Left renal pelvis (tissue), 4 donors: Measurements from ENCODE around the gene CAMTA1. TPM values are rescaled to one million over a fixed set of nuclear protein-coding genes. Genes with fewer than 3 reads are reported as not detected.
A peak's percentile ranks its signal among the peaks of the same experiment; 100 is the strongest.

Experiments used
- DNase-seq, 4 donors: peaks; one replicate each; pipeline ENCODE4 v3.0.0-alpha.2; 2013; ENCODE audit warnings: low read depth in 4 of 4, low spot score in 3 of 4
- polyA plus RNA-seq, 4 donors: library from polyadenylated mRNA; unstranded; fragments of 120-200 nt; gene quantifications; one replicate each; pipeline ENCODE4 v1.2.1, GENCODE V29; 2013; ENCODE audit not compliant: insufficient read length in 4 of 4

Gene CAMTA1
- polyA plus RNA-seq, 4 donors, result 50.7 to 99.9 (median 87.8) TPM

DNA sequence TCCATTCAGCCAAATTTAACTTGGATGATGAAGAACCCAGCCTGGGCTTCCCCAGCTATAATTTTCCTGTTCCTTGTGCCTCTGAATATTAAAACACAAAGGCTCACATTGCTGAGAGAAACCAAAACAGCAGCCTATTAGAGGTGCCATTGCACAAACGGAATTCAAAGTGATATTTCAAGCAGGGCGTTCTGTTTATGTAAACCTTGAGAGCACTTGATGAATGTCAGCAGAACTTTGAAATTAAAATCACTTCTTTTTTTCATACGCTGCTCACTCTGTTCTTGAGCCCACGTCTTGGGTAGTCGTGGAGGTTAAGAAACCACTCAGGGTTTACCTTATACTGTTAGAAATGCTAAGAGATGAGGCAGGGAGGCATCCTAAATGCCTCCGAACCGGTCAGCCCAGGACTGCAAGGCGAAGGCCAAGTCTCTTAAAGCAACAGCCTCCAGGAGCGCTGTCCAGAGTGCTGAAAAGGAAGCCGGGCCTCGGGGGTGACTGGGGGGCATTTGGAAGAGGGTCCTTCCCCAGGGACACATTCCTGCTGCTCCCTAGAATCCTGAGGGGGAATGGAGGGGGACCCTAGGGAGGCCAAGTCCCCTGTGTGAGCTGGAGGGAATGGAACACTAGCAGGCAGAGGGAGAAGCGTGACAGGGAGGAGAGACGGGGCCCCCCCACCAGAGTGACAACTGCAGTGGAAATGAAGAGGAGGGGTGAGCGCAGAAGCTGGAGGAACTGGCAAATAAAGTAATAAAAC lies 831.0 kb downstream of the CAMTA1 start:
- peak in 3 of 4 donors; percentile 33 to 55 (median 51) for DNase-seq

DNA sequence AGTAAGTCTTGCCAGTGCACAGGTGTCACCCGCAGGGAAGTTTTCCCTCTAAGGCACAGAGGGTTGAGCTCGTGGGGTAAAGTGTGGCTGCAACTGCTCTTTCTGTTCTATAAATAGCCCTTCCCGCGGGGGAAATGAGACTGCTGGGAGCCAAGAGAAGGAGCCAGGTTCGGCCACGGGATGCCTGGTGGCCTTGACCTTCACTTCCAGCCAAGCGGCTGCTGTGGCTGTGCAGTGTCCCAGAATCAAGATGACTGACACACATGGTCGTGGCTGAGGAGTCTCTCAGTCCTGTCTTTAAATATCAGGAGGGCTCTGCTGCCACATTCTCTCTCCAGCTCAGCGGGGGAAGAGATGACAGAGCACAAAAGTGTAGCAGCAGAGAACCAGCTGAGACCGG lies 831.7 kb downstream of the CAMTA1 start:
- DNase-seq, result no peak

DNA sequence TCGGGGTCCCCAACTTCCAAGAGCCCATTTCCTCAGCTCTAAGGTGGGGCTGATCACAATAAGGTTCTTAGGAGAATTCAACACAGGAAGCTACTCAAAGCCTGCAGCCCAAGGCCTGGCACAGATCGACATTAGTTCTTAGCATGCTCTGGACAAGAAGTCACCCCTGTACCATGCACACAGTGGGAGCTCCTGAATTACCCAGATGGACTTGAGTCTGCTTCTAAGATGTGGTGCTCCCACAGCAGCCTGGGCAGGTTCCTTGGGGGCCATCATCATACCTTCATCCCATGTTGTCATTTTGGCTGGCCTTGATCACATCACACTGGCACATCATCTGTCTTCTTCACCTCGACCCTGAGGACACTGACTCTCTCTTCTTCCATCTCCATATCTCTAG lies 832.6 kb downstream of the CAMTA1 start:
- no peak for DNase-seq

DNA sequence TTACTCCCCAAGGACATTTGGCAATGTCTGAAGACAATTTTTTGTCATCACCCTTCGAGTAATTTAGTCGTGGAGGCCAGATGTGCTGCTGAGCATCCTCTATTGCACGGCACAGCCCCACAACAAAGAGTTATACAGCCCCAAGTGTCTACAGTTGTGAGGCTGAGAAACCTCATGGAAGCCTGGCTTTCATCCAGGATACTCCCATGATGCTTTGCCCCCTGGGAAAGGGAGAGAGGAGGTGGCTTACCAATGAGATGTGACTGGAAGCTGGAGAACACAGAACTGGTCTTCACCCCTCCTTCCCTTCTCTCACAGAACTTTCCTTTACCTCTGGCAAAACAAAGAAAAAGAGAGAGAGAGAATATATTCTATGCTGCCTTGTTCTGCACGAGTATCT lies 834.9 kb downstream of the CAMTA1 start:
- no peak for DNase-seq

DNA sequence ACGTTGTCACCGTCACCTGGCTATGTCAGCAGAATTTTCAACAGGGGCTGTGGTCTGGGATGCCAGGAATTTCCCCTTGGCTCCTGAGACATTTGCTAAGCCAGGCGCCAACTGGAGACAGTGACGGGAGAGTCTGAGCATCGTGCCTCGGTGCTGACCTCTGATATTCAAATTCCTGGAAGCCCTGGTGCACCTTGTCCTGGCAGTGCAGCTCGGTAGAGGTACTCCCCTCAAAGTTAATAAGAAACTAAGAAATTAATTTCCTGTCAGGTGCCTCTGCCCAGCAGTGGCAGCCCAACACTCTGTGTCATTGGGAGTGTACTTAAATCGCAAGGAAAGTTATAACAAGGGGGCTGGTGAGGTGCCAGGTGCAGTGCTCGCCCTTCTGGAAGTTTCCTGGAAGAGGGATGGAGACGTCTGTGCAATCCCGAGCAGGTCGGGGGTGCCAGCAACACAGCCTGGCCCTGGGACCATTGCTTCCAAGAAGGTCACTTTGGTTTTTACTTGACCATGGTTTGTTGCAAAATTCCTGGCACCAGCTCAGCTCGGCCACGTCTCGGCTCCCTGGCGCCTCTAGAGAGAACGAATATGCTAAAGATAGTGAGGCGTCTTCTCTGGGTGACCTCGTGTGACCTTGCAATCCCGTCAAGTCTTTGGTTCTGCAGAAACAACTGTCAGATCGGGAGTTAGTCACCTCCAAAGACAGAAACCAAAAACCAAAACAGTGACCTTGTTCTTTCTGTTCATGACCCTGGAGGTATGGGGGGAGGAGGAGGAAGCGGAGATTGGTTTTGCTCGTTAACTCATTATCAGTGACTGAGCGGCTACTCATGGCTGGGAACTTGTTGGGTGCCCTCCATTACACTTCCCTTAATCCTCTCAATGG lies 836.3 kb downstream of the CAMTA1 start:
- no peak for DNase-seq

DNA sequence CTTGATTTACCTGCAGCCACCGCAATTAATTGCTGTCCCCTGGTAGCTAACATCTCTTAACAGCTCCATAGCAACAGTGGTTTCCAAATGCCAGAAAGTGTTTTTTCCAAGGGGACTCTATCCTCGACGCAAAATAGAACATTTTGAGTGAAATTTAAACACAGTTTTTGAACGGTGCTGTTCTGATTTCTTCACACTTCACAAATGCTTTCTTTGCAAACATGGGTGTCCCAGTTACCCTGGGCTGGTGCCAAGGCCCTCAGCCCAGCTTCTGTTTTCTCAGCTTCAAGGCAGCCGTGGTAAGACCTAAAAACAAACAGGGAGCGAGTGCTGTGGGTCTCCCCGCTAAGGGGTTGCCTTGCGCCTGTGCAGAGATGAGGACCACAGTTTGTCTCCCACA lies 838.6 kb downstream of the CAMTA1 start:
- no peak for DNase-seq

DNA sequence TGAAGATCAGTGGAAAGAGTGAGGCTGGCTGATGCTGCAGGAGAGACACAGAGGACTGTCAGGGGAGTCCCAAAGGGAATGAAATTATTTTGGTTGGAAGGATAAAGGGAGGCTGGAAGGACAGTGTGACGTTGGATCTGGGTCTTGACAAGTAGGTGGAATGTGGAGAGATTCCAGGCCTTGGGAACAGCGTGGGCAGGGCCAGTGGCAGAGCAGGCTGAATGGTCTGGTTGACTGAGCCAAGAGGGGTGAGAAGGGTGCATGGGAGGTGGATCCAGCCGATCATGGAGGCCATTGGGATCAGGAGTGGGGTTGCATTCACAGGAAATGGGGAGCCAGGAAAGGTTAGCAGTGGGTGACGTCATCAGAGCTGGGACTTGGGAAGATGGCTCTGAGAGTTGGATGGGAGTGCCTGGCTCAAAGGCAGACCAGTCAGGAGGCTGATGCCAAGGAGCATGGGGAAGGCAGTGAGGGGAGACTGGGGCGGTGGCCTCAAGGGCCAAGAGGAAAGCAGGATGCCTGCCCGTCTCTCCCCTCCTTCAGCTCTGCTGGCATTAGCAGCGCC lies 839.6 kb downstream of the CAMTA1 start:
- no peak for DNase-seq

DNA sequence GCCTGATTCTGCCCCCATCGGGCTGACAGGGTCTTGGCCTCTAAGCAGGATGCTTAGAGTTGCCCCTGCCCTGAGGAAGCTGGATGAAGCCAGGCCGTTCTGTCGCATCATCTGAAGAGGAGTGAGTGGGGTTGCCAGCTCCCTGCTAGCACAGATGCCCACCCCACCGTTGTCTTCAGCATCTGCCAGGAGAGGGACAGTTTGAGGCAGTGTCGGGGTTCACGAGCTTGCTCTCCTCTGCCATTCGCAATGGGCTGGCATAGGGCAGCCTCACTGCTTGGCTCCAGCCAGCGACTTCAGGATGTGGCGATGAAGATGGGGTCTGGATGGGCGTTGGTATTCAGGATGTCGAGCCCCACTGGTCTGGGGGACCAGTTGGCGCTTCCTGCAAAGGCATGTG lies 840.1 kb downstream of the CAMTA1 start:
- DNase-seq, result no peak

DNA sequence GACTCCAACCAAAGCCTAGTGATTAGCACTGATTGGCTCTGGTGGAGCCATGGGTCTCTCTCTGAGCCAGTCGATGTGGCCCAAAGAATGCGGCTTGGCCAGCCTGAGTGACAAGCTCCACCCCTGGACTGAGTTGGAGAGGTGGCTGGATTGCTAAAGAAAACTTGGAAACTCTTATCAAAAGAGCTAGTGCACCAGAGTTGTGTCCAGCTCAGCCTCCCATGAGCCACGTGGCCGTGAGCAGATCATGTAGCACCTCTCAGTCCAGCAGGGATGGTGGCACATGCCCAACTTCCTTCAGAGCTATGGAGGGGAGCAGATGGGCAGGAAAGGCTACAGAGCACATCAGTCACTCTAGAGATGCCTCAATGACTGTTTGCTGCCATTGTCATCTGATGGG lies 843.0 kb downstream of the CAMTA1 start:
- DNase-seq, result no peak

DNA sequence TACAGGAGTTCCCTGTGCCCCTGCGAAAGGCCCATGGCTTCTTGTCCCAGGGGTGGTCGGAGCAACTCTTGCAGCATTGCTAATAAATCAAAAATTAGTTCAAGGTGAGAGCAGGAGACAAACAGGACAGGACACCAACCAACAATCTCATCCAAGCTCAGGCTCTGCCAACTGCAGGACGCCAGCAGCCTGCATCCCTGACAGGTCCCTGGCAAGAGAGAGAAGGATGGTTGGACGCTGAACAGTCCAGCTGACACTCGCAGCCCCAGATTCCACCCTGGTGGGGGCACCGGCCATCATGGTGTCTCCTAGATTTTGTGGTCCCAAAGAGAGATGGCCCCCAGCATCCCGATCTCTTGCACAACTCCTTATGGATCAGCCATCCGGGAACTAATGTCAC lies 843.8 kb downstream of the CAMTA1 start:
- no peak for DNase-seq

DNA sequence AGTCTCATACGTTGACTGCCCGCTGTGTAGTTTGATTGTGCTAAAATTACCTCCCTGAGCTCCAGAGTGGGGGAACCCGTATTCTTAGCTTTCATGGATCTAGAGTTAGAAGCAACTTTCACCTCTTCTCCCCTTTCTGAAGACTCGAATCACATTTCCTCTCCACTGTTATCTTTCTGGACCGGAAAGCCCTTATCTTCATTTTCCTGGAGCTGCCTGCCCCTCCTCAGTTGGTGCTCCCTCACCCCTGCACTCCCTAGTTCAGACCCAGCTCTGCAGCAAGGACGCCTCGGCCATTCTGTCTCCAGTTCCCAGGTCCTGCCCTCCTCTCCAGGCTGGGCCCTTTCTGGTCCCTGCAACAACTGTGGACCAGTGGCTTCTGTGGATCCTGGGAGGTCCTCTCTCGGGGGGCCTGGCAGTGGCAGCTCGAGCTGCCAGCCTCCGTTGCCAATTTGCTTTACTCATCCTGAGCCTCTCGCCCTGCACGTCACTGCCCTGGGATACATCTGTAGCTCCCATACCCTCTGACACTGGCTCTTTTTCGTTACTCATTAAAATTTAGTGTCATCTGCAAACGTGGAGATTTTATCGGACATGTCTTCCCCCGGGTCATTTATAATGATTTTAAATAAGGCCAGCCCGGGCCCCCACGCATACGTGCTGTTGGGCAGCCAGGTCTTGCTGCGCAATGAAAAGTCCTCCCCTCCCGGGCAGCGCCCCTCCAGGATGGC lies 844.4 kb downstream of the CAMTA1 start:
- no peak for DNase-seq

DNA sequence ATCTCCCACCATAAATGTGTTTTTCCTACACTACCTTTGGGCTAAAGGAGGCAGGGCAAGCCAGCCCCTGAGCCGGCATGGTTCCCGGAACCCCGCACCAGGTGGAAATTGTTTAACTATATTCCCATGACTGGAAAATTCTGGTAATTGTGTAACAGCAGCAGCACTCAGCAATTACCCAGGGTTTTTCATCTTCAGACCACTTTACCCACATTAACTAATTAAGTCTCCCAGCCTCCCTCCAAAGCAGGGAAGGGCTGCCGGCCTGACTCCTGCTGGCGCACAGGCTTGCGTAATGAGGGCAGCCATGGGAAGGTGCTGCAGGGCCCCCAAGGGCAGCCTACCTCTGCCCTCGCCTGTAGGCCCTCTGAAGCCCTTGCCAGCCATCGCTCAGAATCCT lies 845.1 kb downstream of the CAMTA1 start:
- no peak for DNase-seq

DNA sequence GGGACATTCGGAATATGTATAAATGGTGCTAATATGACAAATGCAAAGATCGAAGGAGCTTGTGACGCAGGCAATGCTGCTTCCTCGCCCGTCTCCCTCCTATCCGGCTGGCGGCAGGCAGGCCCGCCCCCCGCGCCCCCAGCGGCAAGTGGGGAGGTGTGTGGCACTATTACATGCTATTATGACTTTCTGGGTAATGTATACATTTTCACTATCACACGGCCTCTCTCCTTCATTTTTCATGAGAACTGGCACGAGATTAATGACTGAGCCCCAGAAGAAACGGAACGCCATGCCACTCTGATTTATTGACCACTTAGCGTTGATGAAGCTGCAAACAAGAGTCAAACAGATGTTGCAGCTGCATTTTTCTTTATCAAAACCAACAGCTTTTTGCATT lies 846.9 kb downstream of the CAMTA1 start:
- no peak for DNase-seq

DNA sequence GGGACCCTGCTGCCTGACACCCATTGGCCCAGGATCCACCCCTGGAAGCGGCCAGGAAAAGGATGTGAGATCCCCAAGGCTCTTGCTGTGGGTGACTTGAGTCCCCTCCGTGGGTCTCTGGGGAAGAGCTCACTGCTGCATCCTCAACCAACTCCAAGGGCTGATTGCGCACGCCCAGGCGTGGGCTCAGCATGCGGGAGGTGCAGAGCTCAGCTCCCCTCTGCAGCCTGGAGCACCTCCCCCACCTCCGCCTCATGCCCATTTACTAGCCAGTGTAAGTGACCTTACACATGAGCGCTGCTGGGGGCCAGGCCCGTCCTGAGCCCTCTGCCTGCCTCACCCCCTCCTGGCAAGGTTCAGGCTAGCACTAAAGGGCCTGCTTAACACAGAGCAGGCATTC lies 847.4 kb downstream of the CAMTA1 start:
- DNase-seq, result no peak

DNA sequence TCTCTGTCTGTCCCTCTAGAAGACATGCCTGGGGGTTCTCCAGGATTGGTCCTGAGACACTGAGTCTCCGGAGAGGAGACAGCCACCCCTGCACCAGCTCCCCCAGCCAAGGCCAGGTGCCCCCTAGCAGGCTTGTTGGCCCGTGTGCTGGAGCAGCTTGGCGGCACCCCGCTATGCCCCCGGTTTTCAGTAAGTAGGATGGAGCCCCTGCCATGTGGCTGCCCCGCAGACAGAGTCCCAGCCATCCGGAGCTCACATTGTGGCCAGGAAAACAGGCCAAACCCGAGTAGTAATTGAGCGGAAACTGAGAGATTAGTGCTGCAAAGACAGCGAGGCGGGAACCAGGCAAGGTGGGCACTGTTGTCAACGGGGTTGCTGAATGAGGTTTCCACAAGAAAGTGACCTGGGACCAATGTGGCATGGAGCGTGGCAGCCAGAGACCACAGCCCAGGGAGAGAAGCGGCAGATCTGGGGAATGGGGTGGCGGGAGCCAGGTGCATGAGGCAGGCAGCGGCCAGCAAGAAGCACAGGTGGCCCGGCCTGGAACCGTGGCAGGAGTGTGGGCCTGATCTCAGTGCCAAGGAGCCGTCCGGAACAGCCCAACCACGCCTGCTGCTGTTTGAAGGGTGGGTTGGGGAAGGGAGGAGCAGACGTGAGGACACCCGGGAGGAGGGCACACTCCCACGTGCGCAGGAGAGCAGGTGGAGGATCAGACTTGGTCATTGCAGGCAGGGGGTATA lies 848.4 kb downstream of the CAMTA1 start:
- no peak for DNase-seq

DNA sequence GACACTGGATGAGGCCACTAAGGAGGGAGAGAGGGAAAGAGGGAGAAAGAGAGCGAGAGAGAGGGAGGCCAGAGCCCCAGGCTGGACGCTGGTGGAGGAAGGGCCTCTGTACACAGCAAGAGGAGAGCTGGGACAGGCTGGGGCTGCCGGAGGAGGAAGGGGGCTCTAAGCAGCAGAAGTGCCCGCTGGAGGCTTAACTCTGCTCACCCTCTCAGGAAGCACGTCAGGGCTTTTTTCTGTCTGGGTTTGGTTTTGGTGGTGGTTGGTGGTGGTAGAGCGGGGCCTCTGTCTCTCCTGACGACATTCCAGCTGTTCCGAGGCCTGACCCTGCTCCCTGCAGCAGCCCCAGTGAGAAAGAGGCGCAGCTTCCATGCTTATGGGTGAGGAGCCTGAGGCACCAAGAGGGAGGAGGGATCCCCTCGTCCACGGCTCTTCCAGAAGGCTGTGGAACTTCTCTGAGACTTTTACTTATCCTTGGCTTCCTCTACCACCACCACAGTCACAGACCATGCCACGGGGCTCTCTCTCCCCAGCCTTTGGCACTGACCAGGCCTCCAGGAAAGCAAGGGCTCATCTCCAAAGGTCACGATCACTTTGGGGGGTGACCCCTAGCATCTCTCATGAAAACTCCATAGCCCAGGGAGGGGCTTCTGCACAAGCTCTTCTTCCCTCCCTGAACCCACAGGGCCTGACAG lies 849.4 kb downstream of the CAMTA1 start:
- DNase-seq, result no peak

DNA sequence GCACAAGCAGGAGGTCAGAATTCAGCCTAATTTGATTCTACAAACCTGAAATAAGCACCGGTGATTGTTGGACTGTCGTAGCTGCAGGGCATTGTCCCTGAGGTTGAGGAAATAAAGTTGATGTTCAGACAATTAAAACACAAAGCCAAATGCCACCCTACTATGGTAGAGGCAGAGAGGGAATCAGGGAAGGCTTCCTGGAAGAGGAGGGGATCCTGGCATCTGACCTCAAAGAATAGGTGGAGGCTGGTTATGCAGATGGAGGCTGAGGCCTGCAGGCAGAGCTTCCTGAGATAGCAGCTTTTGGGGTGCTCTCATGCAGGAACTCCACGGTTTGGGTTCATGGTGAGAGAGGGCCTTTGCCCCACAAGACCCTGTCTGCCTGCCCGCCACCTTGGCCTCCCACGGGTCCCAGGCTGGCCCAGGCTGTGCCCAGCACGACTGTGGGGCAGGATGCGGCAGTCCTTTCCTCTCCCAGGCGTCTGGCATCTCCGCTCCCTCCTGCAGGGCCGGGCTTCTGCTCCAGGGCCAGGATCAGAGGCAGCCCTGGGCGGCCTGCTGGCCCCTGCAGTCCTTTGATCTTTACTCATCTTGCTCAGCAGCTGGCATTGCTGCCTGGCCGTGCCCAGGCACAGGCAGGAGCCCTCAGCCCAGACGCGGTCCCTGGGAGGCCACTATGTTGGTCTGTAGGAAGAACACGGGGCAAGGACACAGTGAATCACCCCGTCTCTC lies 851.7 kb downstream of the CAMTA1 start:
- DNase-seq, result no peak

DNA sequence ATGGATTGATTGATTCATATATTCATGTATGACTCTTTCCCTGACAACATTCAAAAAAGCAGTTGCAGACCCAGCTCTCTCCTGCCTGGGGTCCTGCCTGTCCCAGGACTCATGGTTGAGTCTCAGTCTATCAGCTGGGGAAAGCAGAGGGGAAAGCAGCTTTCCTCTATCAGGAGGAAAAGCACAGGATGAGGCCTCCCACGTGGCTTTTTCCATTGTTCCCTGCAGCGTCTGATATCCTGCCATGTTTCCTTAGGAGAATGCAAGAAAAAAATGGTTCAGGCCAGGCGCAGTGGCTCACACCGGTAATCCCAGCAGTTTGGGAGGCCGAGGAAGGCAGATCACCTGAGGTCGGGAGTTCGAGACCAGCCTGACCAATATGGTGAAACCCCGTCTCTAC lies 852.8 kb downstream of the CAMTA1 start:
- DNase-seq, result no peak
